ENCODE data around the gene EMC10.

The EMC10 gene

GRCh38 chr19:50492303-50493052, 16.2 kb downstream of the EMC10 start:
- peak overlapping the region; percentile 80 for H3K4me2 ChIP-seq
- H3K27ac ChIP-seq: peak overlapping the region; percentile 30; the same call in 1 of the 2 replicates
- peaks cover 35% of the 10 kb centered on the region for H3K4me1 ChIP-seq
- no peak for TF ChIP-seq Cebpa-rat (IDR thresholded peaks at IDR 0.05)
- no peak overlapping the region for H3K9ac ChIP-seq
- H3K9me3 ChIP-seq: no peaks in the 10 kb centered on the region
- no peak overlapping the region for H3K4me3 ChIP-seq
- H3K36me3 ChIP-seq: no peaks in the 10 kb centered on the region
- peaks cover 10% of the 10 kb centered on the region; the same call in 1 of the 2 replicates for H3K27me3 ChIP-seq
- H4K20me1 ChIP-seq: no peaks in the 10 kb centered on the region

GRCh38 chr19:50493171-50493570, 16.9 kb downstream of the EMC10 start:
- no peak overlapping the region for H3K27ac ChIP-seq
- no peak overlapping the region for H3K9ac ChIP-seq
- no peak for TF ChIP-seq Cebpa-rat (IDR thresholded peaks at IDR 0.05)
- no peak overlapping the region for H3K4me3 ChIP-seq
- no peak overlapping the region for H3K4me2 ChIP-seq
- no peaks in the 10 kb centered on the region for H4K20me1 ChIP-seq
- H3K27me3 ChIP-seq: peaks cover 10% of the 10 kb centered on the region; the same call in 1 of the 2 replicates
- H3K4me1 ChIP-seq: peaks cover 28% of the 10 kb centered on the region
- no peaks in the 10 kb centered on the region for H3K36me3 ChIP-seq
- no peaks in the 10 kb centered on the region for H3K9me3 ChIP-seq

- no peak overlapping the region for H3K4me2 ChIP-seq
- H3K4me1 ChIP-seq: peaks cover 21% of the 10 kb centered on the region
- no peak for TF ChIP-seq Cebpa-rat (IDR thresholded peaks at IDR 0.05)
- no peaks in the 10 kb centered on the region for H3K36me3 ChIP-seq
- peaks cover 10% of the 10 kb centered on the region; the same call in 1 of the 2 replicates for H3K27me3 ChIP-seq
- H3K4me3 ChIP-seq: no peak overlapping the region
- no peak overlapping the region for H3K27ac ChIP-seq
- H3K9me3 ChIP-seq: no peaks in the 10 kb centered on the region
- H3K9ac ChIP-seq: no peak overlapping the region
- no peaks in the 10 kb centered on the region for H4K20me1 ChIP-seq
Measured at GRCh38 chr19:50494186-50495019, 18.1 kb downstream of the EMC10 start.

- no peak for TF ChIP-seq Cebpa-rat (IDR thresholded peaks at IDR 0.05)
Measured at GRCh38 chr19:50495020-50495531, 18.8 kb downstream of the EMC10 start.

GRCh38 chr19:50496189-50497021, 20.1 kb downstream of the EMC10 start:
- Histone ChIP-seq H3K27me3 (peaks cover 10% of the 10 kb centered on the region; the same call in 1 of the 2 replicates), H3K4me2 (no peak overlapping the region), H3K9ac (no peak overlapping the region), H3K36me3 (no peaks in the 10 kb centered on the region), H3K4me3 (no peak overlapping the region), H3K9me3 (no peaks in the 10 kb centered on the region), H3K4me1 (peaks cover 36% of the 10 kb centered on the region), H4K20me1 (no peaks in the 10 kb centered on the region), H3K27ac (no peak overlapping the region)
- TF ChIP-seq Cebpa-rat (IDR thresholded peaks at IDR 0.05): no peak

More at GRCh38 chr19:50495020-50495531, 18.8 kb downstream of the EMC10 start:
- H3K4me2 ChIP-seq: no peak overlapping the region
- H3K4me1 ChIP-seq: peaks cover 25% of the 10 kb centered on the region
- H3K9me3 ChIP-seq: no peaks in the 10 kb centered on the region
- H3K9ac ChIP-seq: no peak overlapping the region
- H3K27ac ChIP-seq: no peak overlapping the region
- H4K20me1 ChIP-seq: no peaks in the 10 kb centered on the region
- H3K27me3 ChIP-seq: peaks cover 10% of the 10 kb centered on the region; the same call in 1 of the 2 replicates
- H3K36me3 ChIP-seq: no peaks in the 10 kb centered on the region
- H3K4me3 ChIP-seq: no peak overlapping the region

- Histone ChIP-seq H3K4me2 (no peak overlapping the region), H3K27me3 (peaks cover 7% of the 10 kb centered on the region; the same call in 1 of the 2 replicates), H3K36me3 (no peaks in the 10 kb centered on the region), H3K27ac (no peak overlapping the region), H3K9ac (no peak overlapping the region), H4K20me1 (no peaks in the 10 kb centered on the region), H3K4me1 (peaks cover 36% of the 10 kb centered on the region), H3K4me3 (no peak overlapping the region), H3K9me3 (no peaks in the 10 kb centered on the region)
- TF ChIP-seq Cebpa-rat (IDR thresholded peaks at IDR 0.05): no peak
Measured at GRCh38 chr19:50497022-50497405, 20.7 kb downstream of the EMC10 start.

GRCh38 chr19:50498219-50499056, 22.1 kb downstream of the EMC10 start:
- H3K36me3 ChIP-seq: no peaks in the 10 kb centered on the region
- TF ChIP-seq Cebpa-rat (IDR thresholded peaks at IDR 0.05): no peak
- peaks cover 29% of the 10 kb centered on the region for H3K4me1 ChIP-seq
- no peak overlapping the region for H3K4me2 ChIP-seq
- H3K9ac ChIP-seq: no peak overlapping the region
- no peaks in the 10 kb centered on the region for H4K20me1 ChIP-seq
- peaks cover 3% of the 10 kb centered on the region; the same call in 1 of the 2 replicates for H3K27me3 ChIP-seq
- no peak overlapping the region for H3K4me3 ChIP-seq
- no peaks in the 10 kb centered on the region for H3K9me3 ChIP-seq
- H3K27ac ChIP-seq: no peak overlapping the region

GRCh38 chr19:50500060-50500752, 23.9 kb downstream of the EMC10 start:
- no peak for TF ChIP-seq Cebpa-rat (IDR thresholded peaks at IDR 0.05)
- H3K27ac ChIP-seq: peak overlapping the region; percentile 53
- H4K20me1 ChIP-seq: no peaks in the 10 kb centered on the region
- H3K9me3 ChIP-seq: no peaks in the 10 kb centered on the region
- no peaks in the 10 kb centered on the region for H3K27me3 ChIP-seq
- H3K36me3 ChIP-seq: no peaks in the 10 kb centered on the region
- H3K9ac ChIP-seq: 0 out of 2 replicates have a peak overlapping the region, but pooled peaks have one; percentile 29
- no peak overlapping the region for H3K4me3 ChIP-seq
- peak overlapping the region; percentile 91 for H3K4me2 ChIP-seq
- H3K4me1 ChIP-seq: peaks cover 29% of the 10 kb centered on the region
